Neural cell (in vitro differentiated cells): ENCODE results near the gene DDX4. TPM values are rescaled to one million over a fixed set of nuclear protein-coding genes. Genes with fewer than 3 reads are reported as not detected.

ENCODE experiments used
- H2AFZ ChIP-seq: fragments of 200-600, 300-800 bp; sonication (generic), shearing (Covaris generic); 2 replicates; pipeline ENCODE4 v1.6.0; 2014; ENCODE audit warnings: low read depth, mild to moderate bottlenecking, antibody characterized with exemption, low read length, moderate library complexity
- H3F3A ChIP-seq: fragments of 200-600 bp; shearing (Covaris generic); 2 replicates; pipeline ENCODE4 v1.6.1; 2016; ENCODE audit warnings: mild to moderate bottlenecking, moderate library complexity, mixed read lengths, antibody characterized with exemption, low read length; ENCODE audit not compliant: insufficient read depth, poor library complexity, severe bottlenecking
- H3K27ac ChIP-seq: fragments of 200-600, 300-800 bp; sonication (generic), shearing (Covaris generic); 2 replicates; pipeline ENCODE4 v1.5.1; 2014; ENCODE audit warnings: mild to moderate bottlenecking, low read length, moderate library complexity
- H3K27me3 ChIP-seq: fragments of 300-800, 200-600 bp; sonication (generic), shearing (Covaris generic); 2 replicates; pipeline ENCODE4 v1.6.0; 2014; ENCODE audit warnings: mild to moderate bottlenecking, low read depth, low read length, moderate library complexity; ENCODE audit not compliant: insufficient read depth
- H3K36me3 ChIP-seq: fragments of 300-800, 200-600 bp; sonication (generic), shearing (Covaris generic); 2 replicates; pipeline ENCODE4 v1.5.1; 2014; ENCODE audit warnings: mild to moderate bottlenecking, antibody characterized with exemption, low read length, moderate library complexity; ENCODE audit not compliant: insufficient read depth
- H3K4me2 ChIP-seq: fragments of 300-800, 200-600 bp; sonication (generic), shearing (Covaris generic); 2 replicates; pipeline ENCODE4 v1.6.0; 2014; ENCODE audit warnings: mild to moderate bottlenecking, low read length
- H3K4me3 ChIP-seq: fragments of 300-800, 200-600 bp; sonication (generic), shearing (Covaris generic); 2 replicates; pipeline ENCODE4 v1.5.1; 2014; ENCODE audit warnings: mild to moderate bottlenecking, low read length, moderate library complexity
- H3K79me2 ChIP-seq: fragments of 200-600 bp; shearing (Covaris generic); replicated peaks from 2 replicates; pipeline ENCODE4 v1.6.0; 2014; ENCODE audit warnings: mild to moderate bottlenecking, low read length, moderate library complexity; ENCODE audit not compliant: insufficient read depth
- H3K9ac ChIP-seq: fragments of 300-800, 200-600 bp; sonication (generic), shearing (Covaris generic); 2 replicates; pipeline ENCODE4 v1.6.1; 2016; ENCODE audit warnings: mild to moderate bottlenecking, low read length, mixed read lengths
- H3K9me2 ChIP-seq: fragments of 200-600 bp; shearing (Covaris generic); 2 replicates; pipeline ENCODE4 v1.6.1; 2016; ENCODE audit warnings: mild to moderate bottlenecking, low read length, mixed read lengths; ENCODE audit not compliant: insufficient read depth
- H3K9me3 ChIP-seq: fragments of 200-600, 300-800 bp; sonication (generic), shearing (Covaris generic); 2 replicates; pipeline ENCODE4 v1.6.1; 2016; ENCODE audit warnings: mild to moderate bottlenecking, mixed run types, low read length, moderate library complexity, mixed read lengths
- H4K20me1 ChIP-seq: fragments of 200-600 bp; shearing (Covaris generic); 2 replicates; pipeline ENCODE4 v1.6.1; 2016; ENCODE audit warnings: mild to moderate bottlenecking, mixed run types; ENCODE audit not compliant: insufficient read depth
- CTCF ChIP-seq: fragments of 450-650 bp; IDR thresholded peaks from 2 replicates; pipeline ENCODE4 v1.5.1; 2014; ENCODE audit warnings: antibody characterized with exemption, mild to moderate bottlenecking, moderate library complexity; ENCODE audit not compliant: poor library complexity, severe bottlenecking
- EP300 ChIP-seq: fragments of 450-650 bp; conservative IDR thresholded peaks from 2 replicates; pipeline ENCODE4 v1.6.1; 2014; ENCODE audit warnings: antibody characterized with exemption, mild to moderate bottlenecking, moderate library complexity; ENCODE audit not compliant: poor library complexity, severe bottlenecking
- EZH2 ChIP-seq: fragments of 200-600, 300-800 bp; shearing (Covaris generic), sonication (generic); IDR thresholded peaks from 2 replicates; pipeline ENCODE4 v1.6.1; 2014; ENCODE audit warnings: antibody characterized with exemption, low read length, borderline replicate concordance, mild to moderate bottlenecking; ENCODE audit not compliant: insufficient read depth, poor library complexity, severe bottlenecking
- MXI1 ChIP-seq: fragments of 450-650 bp; conservative IDR thresholded peaks from 2 replicates; pipeline ENCODE4 v1.6.1; 2014; ENCODE audit warnings: antibody characterized with exemption, mild to moderate bottlenecking; ENCODE audit not compliant: poor library complexity, severe bottlenecking
- POLR2AphosphoS5 ChIP-seq: IDR thresholded peaks from 2 replicates; pipeline ENCODE4 v1.6.1; 2012
- RAD21 ChIP-seq: fragments of 450-650 bp; conservative IDR thresholded peaks from 2 replicates; pipeline ENCODE4 v1.6.1; 2014; ENCODE audit warnings: antibody characterized with exemption, mild to moderate bottlenecking, moderate library complexity
- REST ChIP-seq: IDR thresholded peaks from 2 replicates; pipeline ENCODE4 v1.6.1; 2012; ENCODE audit warnings: borderline replicate concordance
- SMC3 ChIP-seq: fragments of 450-650 bp; conservative IDR thresholded peaks from 2 replicates; pipeline ENCODE4 v1.6.1; 2014; ENCODE audit warnings: antibody characterized with exemption, mild to moderate bottlenecking, moderate library complexity; ENCODE audit not compliant: poor library complexity
- TAF1 ChIP-seq: IDR thresholded peaks from 2 replicates; pipeline ENCODE4 v1.6.1; 2012; ENCODE audit warnings: low read depth
- polyA plus RNA-seq: library from polyadenylated mRNA; depleted of rRNA; stranded (reverse); fragments of >200 nt; gene quantifications from 2 replicates; pipeline ENCODE4 v1.2.3, GENCODE V29; 2014

DDX4 gene
- polyA plus RNA-seq, 1 donor from 2014 or later: 0.43 TPM

- H2AFZ ChIP-seq: no peak overlapping the region
- no peaks in the 10 kb centered on the region for H3F3A ChIP-seq
- no peak overlapping the region for H3K4me3 ChIP-seq
- no peaks in the 10 kb centered on the region for H3K27me3 ChIP-seq
- no peaks in the 10 kb centered on the region for H3K79me2 ChIP-seq
- H3K27ac ChIP-seq: no peak overlapping the region
- H3K4me2 ChIP-seq: no peak overlapping the region
- no peak for TF ChIP-seq SMC3
- TF ChIP-seq REST: no peak
- no peak for TF ChIP-seq EP300
- no peak for TF ChIP-seq TAF1
- no peak overlapping the region for H3K9ac ChIP-seq
- no peaks in the 10 kb centered on the region for H3K9me3 ChIP-seq
- H3K9me2 ChIP-seq: no peaks in the 10 kb centered on the region
- no peaks in the 10 kb centered on the region for H3K36me3 ChIP-seq
- no peaks in the 10 kb centered on the region for H4K20me1 ChIP-seq
Measured at GRCh38 chr5:55860709-55861108, 122.8 kb downstream of the DDX4 start.

- no peak overlapping the region for H3K9ac ChIP-seq
- no peaks in the 10 kb centered on the region for H3K36me3 ChIP-seq
- no peaks in the 10 kb centered on the region for H3K27me3 ChIP-seq
- H3K4me2 ChIP-seq: no peak overlapping the region
- TF ChIP-seq MXI1: no peak
- TF ChIP-seq EZH2: no peak
- no peak for TF ChIP-seq SMC3
- no peak for TF ChIP-seq CTCF
- no peak for TF ChIP-seq EP300
- TF ChIP-seq TAF1: no peak
- no peak for TF ChIP-seq RAD21
- no peak for TF ChIP-seq REST
- TF ChIP-seq POLR2AphosphoS5: no peak
- no peak overlapping the region for H3K4me3 ChIP-seq
- H4K20me1 ChIP-seq: no peaks in the 10 kb centered on the region
- no peaks in the 10 kb centered on the region for H3K9me3 ChIP-seq
- H2AFZ ChIP-seq: no peak overlapping the region
- no peaks in the 10 kb centered on the region for H3F3A ChIP-seq
- no peaks in the 10 kb centered on the region for H3K9me2 ChIP-seq
- no peaks in the 10 kb centered on the region for H3K79me2 ChIP-seq
- H3K27ac ChIP-seq: no peak overlapping the region
Measured at GRCh38 chr5:55864606-55865541, 127.0 kb downstream of the DDX4 start.
